Choroid plexus epithelial cell (primary cell): Measurements from ENCODE around the gene EIF3K.

Experiments used
- DNase-seq: peaks from one replicate; pipeline ENCODE4 v3.0.0-alpha.2; 2010; ENCODE audit warnings: low read depth
- H3K4me3 ChIP-seq: 2 replicates; pipeline ENCODE4 v1.5.1; 2011; ENCODE audit warnings: low read depth, mild to moderate bottlenecking, control low read depth, low read length, moderate library complexity
- TF ChIP-seq, protein P1 (sequence below): conservative IDR thresholded peaks from 2 replicates; pipeline ENCODE4 v1.5.1; 2011; ENCODE audit warnings: low read depth, mild to moderate bottlenecking, control low read depth, inconsistent platforms, low read length, moderate library complexity

EIF3K gene

DNA sequence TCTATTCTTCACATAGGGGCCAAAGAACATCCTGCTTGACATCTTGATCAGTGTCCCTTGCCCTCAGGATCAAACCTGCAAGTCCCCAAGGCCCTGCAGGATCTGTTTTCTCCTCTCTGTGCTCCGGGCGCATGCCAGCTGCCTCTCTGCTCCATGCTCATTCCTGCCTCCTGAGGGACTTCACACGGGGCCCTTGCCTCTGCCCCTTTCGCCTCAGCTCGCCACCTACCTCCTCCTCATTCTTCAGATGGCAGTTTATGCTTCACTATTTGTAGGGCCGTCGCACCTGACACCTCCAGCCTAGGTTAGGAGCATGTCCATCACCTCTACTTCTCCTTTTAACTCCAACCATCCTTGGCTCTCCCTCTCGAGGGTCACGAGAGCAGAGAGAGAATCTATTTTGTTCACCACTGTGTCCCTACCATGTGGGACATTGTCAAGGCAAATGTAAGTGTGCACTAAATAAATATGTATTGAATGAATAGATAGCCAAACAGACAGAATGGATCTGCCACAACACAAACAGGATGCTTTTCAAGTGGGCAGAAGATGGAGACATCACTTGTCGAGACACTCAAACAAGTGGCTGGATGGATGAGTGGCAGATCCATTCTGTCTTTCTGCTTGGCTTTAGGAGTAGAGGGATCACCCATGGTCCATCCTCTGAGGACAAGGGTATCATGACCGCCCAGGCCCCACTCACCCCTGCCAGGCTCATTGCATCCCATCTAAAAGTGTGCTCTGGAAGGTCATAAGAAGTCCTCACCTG lies 58.1 kb downstream of the EIF3K start:
- no peak for DNase-seq
- TF ChIP-seq, protein P1, sequence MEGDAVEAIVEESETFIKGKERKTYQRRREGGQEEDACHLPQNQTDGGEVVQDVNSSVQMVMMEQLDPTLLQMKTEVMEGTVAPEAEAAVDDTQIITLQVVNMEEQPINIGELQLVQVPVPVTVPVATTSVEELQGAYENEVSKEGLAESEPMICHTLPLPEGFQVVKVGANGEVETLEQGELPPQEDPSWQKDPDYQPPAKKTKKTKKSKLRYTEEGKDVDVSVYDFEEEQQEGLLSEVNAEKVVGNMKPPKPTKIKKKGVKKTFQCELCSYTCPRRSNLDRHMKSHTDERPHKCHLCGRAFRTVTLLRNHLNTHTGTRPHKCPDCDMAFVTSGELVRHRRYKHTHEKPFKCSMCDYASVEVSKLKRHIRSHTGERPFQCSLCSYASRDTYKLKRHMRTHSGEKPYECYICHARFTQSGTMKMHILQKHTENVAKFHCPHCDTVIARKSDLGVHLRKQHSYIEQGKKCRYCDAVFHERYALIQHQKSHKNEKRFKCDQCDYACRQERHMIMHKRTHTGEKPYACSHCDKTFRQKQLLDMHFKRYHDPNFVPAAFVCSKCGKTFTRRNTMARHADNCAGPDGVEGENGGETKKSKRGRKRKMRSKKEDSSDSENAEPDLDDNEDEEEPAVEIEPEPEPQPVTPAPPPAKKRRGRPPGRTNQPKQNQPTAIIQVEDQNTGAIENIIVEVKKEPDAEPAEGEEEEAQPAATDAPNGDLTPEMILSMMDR, result no peak
- no peak overlapping the region for H3K4me3 ChIP-seq

DNA sequence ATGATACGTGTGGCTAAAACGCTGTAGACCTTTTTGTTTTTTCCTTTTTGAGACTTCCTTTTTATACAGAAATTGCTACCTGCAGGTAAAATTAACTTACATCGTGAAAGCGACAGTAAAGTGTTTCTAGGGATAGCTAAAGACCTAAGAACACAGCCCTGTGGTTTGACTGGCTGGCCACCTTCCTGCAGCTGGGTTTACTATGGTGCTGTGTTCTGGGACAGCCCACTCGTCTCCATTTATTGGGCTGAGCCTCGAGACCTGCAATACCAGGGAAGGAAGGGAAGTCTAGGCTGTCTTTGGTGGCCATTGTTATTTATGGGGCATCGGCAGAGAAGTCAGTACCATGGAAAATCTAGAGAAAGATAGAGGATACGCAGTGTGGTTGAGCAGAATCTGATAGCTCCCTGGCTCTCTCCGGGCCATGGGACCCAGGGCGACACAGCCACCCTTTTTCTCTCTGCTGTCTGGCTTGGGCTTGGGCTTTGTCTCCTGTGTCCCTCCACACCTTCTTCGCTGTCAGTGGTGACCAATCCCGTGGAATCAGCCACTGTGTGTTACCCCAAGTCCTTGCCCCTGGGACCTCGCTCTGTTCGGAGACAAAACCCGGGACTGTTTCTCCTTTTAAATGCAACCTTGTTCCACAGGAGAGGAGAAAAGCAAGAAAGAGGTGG lies 59.4 kb downstream of the EIF3K start:
- no peak for DNase-seq
- TF ChIP-seq, protein P1, result no peak
- no peak overlapping the region for H3K4me3 ChIP-seq

DNA sequence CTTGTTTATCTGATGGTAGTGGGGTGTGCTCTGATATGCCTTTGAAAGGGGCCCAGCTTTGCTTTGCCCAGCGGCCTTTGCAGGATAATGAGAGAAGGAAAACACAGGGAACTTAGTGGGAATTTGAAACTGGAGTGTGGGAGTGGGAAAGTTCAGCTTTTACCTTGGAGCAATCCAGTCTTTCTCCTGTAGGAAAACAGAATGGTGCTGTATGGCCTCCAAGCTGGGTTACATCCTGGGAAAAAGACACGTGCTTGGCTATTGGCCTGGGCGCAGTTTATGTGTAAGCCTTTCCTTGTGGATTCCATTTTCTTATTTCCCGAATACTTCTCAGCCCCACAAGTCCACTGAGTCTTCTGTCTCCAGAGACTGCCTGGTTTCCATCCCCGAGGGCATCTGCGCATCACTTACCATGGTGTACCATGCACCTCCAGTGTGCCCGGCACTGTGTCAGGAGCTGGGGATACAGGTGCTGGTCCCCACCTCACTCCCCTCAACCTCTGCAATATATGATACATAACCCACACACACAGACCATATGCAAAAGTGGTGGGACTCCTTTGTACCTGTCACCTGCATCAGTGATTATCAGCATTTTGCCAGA lies 60.0 kb downstream of the EIF3K start:
- TF ChIP-seq, protein P1, result no peak
- H3K4me3 ChIP-seq, result no peak overlapping the region
- no peak for DNase-seq

DNA sequence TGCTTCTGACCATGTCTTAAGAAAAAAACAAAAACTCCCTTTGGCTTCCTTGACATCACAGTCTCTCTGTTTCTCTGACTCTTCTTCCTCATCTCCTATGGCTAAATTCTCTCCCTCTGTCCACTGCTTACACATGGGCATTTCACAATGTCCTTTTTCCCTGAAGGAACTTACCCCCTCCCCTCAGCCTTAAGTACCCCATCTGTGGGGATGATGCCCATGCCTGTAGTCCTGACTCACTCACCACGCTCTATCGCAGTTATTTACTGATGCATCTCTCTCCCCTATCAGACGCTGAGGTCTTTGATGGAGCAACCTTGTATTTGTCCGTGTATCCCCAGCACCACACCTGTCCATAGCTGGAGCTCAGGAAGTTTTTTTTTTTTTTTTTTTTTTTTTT lies 60.9 kb downstream of the EIF3K start:
- H3K4me3 ChIP-seq, result no peak overlapping the region
- TF ChIP-seq, protein P1, result no peak
- DNase-seq, result no peak

DNA sequence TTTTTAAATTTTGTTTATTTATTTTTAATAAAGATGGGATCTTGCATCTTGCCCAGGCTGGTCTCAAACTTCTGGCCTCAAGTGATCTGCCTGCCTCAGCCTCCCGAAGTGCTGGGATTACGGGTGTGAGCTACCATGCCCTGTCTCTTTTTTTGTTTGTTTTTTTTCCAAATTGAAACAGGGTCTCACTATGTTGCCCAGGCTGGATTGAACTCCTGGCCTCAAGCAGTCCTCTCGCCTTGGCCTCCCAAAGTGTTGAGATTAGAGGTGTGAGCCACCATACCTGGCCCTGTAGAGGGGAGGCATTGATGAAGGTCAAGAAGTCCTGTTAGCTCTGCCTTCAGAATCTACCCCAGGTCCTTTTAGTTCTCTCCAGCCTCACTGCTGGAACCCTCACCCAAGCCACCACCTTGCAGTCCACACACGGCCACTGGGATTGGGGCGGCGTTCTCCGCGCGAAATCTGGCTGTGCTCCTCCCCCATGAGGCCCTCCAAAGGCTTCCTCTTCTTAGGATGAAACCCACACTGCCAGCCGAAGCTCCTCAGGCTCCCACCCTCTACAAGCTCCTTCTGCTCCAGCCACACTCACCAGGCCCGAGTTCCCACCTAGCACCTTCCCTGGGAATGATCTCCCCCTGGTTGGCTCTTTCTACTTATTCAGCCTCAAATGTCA lies 63.3 kb downstream of the EIF3K start:
- no peak for DNase-seq
- no peak overlapping the region for H3K4me3 ChIP-seq
- TF ChIP-seq, protein P1, result no peak

DNA sequence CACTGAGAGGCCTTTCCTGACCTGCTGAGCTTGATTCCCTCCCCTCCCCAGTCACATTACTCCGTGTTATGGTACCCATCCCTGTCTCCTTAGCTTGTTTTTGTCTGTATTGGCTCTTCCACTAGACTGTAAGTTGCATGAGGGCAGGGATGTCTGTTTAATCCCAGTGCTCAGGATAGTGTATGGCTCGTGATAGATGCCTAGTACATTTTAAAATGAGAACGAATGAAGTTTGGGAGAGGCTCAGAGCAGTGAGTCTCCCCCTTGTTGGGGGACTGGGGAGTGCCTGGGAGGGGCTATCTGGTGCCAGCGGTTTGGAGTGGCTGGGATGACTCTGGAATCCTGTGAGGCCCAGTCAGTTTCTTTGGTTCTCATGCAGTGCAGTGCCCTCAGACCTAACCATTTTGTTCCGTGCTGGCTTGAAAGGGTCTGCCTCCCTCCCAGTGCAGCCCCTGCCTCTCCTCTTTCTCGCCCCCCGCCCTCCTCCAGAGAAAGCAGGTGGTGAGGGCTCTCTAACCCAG lies 63.9 kb downstream of the EIF3K start:
- H3K4me3 ChIP-seq, result no peak overlapping the region
- TF ChIP-seq, protein P1, result no peak
- DNase-seq, result no peak
